HG03097 (cell line): ENCODE results near the gene LLCFC1.

Source experiments
- ATAC-seq: cut with Tn5 transposase; IDR thresholded peaks from one replicate; pipeline ENCODE4 v1.9.1; 2021; ENCODE audit not compliant: unreplicated experiment, low FRiP score

Gene LLCFC1

DNA sequence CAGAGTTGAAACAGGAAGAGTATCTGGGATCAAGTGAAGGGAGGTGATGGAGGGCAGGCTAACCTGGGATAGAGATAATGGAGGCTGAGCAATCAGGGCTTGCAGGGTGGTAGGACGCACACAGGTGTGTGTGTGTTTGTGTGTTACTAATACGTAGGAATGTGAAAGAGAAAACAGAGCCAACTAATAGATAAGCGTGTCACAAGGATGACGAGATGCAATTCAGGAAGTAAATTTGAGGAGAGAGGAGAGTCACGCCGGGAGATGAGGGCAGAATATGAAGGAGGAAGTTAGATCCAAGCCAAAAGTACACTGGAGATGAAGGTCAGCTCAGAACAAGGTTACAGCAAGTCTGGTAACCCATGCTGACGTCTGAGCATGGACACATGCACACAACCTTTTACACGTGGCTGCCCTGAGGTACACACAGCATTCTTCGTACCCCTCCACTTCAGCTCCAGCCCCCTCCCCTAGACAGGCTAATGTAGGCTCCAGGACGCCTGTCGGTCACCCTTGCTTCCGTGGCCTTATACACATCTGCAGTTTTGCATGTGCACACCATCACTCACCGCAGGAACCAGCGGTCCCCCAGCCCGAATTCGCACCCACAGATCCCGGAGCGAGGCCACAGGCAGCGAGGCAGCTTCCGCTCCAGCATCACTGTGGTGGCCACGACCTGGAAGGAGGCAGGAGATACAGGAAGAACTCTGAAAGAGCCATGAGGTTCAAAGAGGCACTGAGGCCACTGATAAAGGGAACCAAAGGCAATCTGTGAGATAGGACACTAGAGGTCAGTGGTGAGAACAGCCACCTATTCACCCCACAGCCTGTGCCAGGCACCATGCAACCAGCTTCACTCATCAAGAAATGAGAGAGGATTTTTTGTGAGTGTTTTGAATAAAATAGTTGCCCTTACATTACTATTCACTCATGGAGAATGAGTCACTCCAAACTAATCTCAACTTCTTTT, 30.1 kb upstream of the LLCFC1 start:
- no peak for ATAC-seq

DNA sequence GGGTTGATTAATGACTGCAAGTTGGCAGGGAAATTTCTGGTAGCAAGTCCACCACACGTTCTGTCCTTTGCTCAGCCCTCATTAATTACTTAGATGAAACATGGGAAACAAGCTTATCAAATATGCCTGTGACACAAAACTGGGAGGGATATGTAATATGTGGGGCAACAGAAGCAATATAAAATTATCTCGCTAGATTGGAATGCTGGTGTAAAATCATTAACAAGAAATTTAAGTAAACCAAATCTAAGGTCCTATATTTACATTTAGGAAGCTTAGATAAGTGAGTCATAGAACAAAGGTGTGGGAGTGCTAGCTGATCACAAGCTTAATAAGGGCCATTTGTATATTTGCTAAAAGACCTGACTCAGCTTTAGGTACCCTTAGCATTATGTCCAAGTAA, 29.3 kb upstream of the LLCFC1 start:
- ATAC-seq: no peak

DNA sequence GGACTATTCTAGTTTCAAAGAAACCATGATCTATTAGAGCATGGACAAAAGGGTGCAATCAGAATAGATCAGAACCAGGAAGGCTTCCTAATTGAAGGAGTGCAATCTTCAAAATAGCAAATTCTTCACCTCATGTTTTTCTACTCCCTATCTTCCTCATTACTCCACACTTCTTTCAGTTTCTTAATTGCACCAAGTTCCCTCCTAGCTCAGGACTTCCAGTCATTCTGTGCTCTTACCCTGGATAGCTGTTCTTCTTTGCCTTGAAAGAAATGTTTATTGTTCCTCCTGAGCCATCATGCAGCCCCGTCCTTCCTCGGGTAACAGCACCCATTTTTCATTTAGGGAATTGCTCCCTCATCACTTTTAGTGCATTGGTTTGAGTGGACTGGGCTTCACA, 28.8 kb upstream of the LLCFC1 start:
- ATAC-seq: no peak

DNA sequence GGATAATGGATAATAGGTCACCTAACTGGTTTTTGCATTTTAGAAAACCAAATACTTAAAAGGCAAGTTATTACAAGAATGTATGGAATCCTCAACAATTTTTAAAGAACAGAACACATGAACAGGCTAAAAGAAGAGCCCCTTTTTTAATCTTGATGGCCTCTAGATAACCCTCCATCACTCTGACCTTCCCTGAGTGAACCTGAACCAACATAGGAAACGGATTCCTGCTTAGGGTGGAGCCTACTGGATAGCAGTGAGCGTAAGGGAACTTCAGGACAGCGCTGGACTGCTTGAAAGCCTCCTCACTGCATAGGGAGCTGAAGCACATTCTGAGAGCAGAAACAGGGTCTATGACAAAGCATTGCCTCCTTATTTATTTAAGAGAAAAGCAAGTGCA, 26.2 kb upstream of the LLCFC1 start:
- ATAC-seq: no peak

DNA sequence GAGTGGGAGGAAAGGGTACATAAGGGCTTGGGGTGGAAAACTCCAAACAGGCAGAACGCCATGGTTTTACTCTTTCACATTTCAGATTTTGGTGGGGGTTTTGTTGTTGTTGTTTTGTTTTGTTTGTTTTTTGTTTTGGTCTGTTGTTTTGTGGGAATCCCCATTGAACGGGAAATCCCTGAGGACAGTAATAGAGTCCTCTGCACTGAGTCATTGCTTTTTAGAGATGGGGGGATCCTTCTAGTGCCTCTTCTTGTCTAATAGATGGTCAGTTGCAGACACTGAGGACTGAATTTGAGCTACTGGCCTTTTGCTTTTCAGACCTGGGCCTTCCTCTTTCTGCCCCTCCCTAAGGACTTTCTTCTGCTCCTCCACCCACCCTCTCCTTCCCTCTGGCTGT, 25.7 kb upstream of the LLCFC1 start:
- no peak for ATAC-seq

DNA sequence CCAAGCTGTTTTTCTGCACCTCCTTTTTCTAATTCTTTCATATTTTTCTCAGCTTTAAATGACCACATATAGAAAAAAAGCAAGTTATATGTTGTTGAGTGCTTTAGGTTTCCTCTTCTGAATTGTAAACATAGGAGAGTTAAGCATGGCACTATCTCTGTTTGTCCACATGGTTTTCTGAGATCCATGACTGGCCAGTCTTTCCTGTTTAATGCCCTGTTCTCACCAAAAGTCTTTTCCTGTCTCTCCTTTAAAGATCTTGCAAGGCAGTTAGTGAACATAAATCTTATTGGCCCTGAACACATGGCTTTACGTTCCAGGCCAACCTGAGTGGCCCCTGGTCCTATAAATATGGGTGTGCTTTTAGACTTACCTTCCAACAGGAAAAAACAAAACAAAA, 25.2 kb upstream of the LLCFC1 start:
- ATAC-seq: no peak

DNA sequence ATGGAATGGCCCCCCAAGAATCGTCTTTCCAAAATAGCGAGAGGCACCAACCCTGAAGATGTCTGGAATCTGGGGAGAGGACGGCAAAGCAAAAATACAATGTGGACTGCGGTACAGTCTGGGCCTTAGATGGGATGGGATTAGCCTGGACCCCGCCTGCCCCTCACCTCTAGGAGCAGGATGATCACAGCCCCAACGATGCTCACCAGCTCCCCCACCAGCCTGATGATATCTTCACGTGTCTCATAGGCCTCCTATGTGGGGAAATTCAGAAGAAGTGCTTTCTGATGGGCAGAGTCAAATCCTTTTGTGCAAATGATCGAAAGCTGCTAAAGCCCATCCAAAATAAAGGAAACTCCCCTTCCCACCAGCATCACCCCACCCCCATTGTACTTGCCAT, 24.0 kb upstream of the LLCFC1 start:
- ATAC-seq: no peak

DNA sequence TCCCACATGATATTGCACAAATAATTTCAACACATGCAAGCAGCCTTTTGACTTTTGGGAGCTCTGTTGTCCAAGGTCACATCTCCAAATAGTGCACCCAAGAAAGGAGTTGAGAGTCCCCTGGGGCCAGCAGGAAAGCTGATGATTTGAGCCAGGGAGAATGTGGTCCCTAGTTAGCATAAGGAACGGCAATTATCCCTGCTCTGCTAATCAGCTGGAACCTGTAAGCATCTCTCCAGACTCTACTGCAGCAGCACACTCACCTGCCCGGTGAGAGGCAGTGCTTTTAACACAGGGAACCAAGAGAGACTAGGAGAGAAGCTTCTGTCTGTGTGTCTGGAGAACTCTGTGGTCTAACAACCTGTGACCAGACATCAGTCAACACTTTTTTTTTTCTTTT, 22.8 kb upstream of the LLCFC1 start:
- ATAC-seq: no peak

DNA sequence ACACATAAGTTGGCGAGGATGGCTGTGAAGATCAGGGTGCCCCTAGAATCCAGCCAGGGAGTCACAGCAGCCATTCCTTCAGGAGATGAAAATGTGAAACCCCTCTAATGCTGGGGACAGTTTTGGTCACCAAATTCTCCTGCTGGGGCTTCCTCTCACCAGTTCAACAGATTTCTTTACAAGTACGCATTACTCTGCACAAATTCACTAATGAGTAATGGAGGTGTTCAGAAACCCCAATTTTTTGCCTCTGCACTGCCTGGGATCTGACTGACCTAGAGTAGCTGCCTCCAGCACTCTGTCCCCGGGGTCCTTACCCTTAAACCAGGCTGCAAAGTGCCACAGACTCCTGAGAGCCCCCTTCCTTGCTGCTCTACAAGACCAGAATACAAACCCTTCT, 21.8 kb upstream of the LLCFC1 start:
- no peak for ATAC-seq

DNA sequence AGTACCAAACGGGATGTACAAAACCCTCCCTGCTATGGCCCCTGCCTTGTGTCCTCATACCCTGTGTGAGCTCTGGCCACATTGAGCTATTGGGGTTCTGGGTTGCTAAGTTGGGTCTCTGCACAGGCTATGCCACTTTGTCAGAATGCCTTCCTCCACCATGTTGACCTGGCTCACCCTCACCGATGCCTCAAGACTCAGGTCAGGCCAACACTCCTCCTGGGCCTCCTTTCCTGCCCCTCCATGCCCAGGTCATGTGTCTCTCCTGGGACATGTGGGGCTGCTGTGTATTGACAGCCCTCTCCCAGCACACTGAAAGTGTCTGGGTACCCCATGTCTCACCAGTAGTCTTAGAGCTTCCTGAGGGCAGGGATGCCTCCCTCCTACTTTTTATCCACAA, 20.4 kb upstream of the LLCFC1 start:
- no peak for ATAC-seq

DNA sequence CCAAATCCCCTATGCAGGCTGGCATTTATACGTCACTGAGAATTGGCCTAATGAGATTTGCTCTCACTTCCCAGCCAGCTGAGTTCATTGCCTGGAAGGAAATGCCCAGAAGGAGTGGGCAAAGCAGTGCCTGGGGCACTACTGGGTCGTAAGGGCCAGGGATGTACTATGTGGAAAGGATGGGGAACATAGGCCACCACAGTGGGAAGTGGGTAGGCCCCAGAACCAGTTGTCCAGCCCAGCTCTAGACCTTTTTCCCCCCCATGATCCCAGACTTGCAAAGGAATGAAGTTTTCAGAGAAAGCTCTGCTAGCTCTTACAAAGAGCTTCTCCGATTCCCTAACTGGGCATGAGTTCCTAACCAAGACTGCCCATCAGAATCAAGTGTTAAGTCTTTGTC, 19.6 kb upstream of the LLCFC1 start:
- no peak for ATAC-seq

DNA sequence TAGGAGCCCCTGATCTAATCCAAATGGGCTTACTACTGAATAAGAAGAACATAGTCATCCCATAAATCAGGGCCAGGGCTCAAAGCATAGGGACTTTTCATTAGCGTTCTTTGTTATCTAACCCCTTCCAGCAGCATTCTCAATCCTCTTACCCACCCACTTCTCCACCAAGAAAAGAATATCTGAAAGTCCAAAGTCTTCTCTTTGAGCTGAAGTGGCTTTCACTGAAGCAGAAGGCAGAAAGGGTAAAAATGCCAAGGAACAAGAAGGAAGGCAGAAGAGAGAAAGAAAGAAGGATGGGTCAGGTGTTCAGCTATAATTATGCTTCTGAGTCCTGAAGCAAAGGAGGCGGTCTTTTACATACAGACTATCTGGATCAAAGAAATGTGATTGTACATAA, 15.9 kb upstream of the LLCFC1 start:
- no peak for ATAC-seq

DNA sequence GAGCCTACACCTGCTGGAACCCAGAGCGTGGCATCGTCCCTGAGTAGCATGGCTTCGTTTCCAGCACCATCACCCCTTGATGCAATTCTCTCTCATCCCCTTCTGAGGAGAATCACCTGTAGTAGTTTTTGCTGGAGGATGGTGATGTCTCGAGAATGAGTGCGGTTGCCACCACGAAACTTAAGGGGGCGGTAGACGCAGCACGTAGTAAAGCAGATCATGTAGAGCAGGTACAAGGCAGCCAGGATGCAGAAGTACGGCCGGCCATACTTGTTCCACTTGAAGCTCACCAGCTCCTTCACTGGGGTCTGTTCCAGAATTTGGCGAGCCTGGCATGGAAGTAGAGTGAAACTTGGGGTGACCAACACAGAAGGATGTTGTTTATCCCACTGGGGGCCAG, 13.9 kb upstream of the LLCFC1 start:
- ATAC-seq: no peak

DNA sequence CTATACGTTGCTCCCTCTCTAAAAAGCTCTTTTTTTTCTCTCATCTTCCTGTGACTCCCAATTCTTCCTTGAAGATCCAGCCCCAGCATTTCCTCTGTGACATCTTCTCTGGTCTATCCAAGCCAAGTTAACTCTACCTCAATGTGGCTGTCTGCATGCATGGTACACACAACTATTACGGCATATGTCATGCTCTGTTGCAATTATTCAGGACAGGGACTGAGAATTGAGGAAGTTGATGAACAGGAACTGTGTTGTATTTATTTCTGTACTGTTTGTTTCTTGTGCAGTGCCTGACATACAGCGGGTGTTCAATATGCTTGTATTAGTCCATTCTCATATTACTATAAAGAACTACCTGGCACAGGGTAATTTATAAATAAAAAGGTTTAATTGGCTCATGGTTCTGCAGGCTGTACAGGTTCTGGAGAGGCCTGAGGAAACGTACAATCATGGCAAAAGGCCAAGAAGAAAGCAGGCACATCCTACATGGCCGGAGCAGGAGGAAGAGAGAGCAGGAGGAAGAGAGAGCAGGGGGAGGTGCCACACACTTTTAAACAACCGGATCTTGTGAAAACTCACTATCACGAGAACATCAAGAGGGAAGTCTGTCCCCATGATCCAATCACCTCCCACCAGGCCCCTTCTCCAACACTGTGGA, 12.1 kb upstream of the LLCFC1 start:
- no peak for ATAC-seq

DNA sequence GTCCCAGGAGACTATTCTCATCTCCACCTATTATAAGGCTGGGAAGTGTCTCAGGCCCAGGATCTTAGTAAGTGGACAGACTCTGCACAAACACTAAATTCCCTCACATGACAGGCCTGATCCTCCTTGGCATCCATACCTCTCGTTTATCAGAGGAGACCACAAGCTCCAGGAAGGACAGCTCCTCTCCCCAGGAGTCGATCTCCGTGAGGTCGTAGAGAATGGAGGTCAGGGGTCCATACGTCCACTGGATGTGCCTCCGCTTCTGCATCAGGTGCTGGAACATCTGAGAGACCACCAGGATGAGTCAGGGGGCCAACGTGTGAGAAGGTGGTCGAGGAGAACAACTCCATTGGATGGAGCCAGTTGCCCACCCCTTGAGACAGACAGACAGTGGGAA, 11.3 kb upstream of the LLCFC1 start:
- ATAC-seq: no peak

DNA sequence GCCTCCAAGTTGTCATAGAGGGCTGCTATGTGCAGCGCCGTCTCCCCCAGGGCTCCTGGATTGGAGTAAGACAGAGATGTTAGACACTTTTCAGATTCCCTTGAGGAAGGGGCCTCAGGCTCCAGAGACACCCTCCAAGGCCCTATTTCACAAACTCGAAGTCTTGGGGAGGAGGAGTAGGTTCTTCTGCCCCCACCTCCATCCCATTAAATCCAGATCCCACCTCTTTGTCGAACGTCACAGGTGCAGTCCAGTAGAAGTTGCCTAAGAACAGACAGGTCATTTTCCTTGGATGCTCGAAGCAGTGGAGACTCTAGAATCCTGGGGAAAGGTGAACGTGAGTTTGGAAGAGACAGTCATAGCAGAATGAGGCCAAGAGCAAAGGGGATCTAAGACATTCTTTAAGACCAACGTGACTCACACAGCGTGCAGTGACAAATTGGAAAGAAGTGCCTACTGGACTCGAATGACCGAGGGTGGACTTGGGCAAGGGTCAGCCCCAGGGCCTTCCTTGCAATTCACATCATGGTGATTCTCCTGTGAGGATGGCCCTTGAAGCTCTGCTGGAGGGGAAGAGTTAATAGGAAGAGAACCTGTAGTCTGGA, 9.1 kb upstream of the LLCFC1 start:
- no peak for ATAC-seq

DNA sequence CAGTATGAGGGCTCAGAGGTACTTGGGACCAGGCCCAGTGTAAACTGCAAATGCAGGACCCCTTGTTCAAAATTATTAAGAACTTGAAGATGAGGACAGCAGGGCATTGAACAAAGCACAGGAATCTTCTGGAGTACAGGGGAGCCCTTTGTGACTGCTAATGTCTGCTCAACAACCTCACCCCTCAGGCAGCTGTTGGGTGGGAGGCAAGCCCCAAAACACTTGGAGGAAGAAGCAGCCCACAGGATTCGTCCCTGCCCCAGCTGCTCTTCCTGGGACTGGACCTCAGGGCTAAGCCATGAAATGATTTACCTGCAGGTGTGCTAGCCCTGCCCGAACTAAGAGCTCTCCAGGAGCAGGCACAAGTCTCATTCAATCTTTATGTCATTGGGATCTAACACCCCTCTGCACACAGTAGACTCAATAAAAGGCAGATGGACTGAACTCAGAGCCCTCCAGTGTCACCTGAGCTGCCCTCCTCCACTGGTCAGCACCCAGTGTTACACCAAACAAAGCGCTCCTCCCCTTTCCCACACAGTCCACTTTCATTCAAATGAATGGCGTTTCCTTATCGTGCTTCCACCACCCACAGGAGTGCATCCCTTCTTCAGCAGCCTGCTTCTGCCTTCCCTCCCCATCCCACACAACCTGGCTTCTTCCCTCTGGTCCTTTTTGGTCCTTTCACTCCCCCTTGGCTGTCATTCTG, 6.7 kb upstream of the LLCFC1 start:
- no peak for ATAC-seq

DNA sequence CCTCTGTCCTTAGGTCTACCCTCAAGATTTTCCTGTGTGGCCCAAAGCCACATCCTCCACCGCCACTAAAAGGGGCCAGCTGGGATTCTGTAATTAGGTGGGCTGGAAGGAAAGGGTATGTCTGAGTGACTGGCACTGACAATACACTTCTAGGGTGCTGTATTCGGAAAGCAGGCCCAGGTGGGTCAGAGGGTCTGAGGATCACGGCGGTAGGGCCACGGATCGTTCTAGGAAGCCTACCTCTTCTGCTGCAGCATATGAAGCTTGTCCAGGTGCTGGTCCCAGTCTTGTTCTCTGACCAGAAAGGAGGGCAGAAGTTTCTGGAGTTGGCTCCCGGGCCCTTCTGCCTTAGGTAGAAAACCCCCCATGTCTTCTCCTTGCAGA, 6.2 kb upstream of the LLCFC1 start:
- no peak for ATAC-seq

DNA sequence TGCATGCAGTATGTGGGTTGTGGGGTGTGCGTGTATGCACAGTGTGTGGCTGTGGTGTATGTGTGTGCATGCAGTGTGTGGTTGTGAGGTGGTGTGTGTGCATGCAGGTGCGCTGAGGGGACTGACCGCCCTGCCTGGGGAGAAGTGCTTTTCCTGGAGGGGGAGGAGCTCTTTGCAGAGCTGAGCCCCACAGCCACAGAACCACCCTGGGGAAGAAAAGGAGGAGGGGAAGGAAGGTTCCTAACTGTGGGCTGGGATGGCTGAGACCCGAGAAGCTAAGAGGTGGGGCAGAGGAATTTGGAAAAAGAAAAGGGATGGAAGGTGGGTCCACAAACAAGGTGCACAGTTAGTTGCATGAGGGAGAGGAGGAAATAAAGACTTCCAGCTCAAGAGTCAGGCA, 5.7 kb upstream of the LLCFC1 start, which contains the start of gene TRPV5:
Gene TRPV5 (minus strand): TSS at position 123 of the 400 bp plus-strand sequence. CDS start 287 bp downstream, outside the sequence.
- no peak for ATAC-seq

DNA sequence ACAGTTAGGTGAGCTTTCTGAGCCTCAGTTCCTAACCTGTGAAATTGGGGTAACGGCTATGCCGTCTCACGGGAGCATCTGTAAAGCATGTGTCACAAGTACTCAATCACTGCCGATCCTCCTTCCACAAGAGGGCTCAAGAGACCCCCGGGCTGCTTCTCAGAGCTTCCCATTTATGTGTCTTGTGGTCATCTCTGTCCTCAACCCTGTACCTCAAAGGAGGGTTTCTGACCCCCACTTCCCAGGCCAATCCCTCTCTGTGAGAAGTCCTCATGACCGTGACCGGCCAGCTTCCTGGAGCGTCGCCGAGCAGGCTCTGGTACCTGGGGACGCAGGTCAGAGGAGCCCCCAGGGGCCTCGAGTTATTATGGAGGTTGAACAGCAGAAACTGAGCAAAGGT, 5.2 kb upstream of the LLCFC1 start:
- no peak for ATAC-seq

DNA sequence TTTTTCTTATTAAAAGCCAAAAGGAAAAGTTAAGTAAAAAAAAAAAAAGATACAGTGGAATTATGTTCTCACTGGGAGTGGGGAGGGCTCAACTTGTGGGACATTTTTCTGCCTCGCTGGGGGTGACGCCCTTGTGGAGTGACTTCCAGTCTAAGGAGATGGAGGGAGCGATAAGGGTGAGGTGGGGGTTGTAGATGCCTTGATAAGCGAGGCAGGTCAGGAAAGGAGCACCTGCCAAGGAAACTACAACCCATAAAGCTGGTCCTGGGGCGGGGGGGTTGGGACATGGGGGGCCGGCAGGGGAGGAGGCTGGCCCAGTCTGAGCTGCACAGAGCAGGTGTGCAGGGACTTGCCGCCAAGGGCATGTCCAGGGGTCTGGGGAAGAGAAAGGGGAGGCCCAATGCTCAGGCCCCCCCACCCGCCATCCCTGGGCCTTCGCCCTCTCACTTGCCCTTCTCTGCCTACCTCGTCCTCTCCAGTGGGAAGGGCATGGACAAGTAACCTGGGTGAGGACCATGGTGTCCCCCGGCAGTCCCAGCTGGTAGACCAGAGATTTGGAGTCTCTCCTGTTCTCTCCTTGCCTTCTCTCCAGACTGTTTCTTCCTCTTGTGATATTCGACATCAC, 3.2 kb upstream of the LLCFC1 start:
- ATAC-seq: no peak
